ENCODE results near the gene RASAL1.
A peak's percentile ranks its signal among the peaks of the same experiment; 100 is the strongest.

The RASAL1 gene

DNA sequence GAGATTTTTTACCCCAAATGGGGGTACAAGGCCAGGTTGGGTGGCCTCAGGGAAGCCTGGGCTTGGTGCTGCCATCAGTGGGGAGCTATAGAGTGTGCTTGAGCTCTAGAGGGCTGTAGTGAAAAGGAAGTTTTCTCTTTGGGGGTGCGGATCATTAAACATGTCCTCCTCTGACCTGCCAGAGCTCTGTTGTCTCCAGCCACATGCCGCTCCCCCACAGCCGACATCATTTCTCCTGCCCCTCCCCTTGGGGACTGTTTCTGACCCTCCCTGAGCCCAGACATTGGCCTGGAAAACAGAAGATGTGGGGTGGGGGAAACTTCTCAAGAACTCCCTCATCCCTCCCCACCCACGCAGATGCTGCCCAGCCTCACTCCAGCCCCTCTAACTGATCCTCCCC, 53.7 kb downstream of the RASAL1 start:
- DNase-seq (ENCODE audit: insufficient read length, low spot score) (no peak), FAIRE-seq (no peak)

DNA sequence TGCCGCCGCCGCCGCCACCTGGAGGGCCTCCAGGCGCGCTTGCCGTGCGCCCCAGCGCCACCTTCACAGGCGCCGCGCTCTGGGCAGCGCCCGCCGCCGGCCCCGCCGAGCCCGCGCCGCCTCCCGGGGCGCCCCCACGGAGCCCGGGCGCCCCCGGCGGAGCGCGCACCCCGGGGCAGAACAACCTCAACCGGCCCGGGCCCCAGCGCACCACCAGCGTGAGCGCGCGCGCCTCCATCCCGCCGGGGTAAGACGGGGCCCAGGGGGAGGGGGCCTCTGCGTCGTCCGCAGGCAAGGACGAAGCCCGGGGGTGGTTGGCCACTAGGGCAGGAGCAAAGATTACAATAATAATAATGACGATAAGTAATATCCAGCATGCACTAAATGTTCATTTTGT, 57.7 kb downstream of the RASAL1 start:
- DNase-seq (ENCODE audit: insufficient read length, low spot score), result no peak
- FAIRE-seq, result no peak

DNA sequence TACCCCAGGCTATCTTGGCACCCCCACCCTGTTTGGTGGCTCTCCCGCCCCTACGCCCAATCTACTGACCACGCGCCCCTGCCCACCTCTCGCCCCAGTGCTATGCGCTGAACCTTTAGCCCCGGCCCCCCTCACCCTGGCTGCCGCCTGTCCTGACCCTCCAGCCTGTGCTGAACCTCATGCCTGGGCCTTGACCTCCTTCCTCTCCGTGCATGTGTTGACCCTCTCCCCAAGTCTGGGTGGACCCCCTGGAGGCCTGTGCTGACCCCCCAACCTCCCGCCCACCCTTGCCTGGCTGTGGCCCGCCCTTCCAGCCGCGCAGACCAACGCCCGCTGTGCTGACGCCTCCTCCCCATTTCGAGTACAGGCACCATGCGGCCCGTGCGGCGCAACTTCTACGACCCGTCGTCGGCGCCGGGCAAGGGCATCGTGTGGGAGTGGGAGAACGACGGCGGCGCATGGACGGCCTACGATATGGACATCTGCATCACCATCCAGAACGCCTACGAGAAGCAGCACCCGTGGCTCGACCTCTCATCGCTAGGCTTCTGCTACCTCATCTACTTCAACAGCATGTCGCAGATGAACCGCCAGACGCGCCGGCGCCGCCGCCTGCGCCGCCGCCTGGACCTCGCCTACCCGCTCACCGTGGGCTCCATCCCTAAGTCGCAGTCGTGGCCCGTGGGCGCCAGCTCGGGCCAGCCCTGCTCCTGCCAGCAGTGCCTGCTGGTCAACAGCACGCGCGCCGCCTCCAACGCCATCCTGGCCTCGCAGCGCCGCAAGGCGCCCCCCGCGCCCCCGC, 58.3 kb downstream of the RASAL1 start:
- FAIRE-seq (no peak), DNase-seq (ENCODE audit: insufficient read length, low spot score) (no peak)

DNA sequence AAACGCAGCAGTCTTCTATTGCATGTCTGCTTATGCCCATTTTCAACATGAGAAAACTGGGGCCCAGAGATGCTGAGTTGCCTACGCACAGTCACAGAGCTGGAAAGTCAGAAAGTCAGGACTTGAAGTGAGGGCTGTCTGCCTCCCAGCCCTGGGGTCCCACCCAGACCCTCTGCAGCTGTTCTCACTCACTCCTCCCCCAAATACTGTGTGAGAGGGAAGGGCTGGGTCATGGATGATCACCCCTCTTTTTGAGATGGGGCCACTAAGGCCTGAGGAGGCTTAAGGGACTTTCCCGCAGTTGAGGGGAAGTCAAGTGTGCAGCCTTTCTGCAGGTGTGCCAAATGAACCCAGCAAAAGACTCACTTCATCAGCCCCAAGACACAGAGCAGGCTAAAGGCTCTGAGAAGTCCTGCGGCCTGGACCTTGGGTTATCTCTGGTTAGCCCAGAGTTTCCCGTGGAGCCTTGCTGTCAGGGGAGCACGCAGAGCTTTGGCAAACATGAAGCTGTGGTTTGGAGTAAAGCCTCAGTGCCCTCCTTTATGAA, 60.4 kb downstream of the RASAL1 start:
- FAIRE-seq (no peak), DNase-seq (ENCODE audit: insufficient read length, low spot score) (no peak)

DNA sequence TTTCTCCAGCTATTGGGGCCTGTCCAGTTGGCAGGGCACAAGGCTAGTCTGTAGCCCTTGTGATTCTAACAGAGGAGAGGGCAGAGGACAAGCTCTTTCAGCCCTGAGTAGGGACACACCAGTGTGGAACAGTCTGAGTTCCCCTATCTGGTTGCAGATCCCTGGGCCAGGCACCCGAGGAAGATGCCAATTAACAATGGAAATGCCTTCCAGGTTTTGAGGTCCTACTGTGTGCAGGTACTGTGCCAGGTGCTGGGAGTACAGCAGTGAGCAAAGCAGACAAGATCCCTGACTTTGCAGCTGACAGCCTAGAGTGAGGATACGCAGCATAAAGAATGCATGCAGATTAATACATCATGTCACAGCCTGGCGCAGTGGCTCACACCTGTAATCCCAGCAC, 62.0 kb downstream of the RASAL1 start:
- FAIRE-seq (no peak), DNase-seq (ENCODE audit: insufficient read length, low spot score) (no peak)

DNA sequence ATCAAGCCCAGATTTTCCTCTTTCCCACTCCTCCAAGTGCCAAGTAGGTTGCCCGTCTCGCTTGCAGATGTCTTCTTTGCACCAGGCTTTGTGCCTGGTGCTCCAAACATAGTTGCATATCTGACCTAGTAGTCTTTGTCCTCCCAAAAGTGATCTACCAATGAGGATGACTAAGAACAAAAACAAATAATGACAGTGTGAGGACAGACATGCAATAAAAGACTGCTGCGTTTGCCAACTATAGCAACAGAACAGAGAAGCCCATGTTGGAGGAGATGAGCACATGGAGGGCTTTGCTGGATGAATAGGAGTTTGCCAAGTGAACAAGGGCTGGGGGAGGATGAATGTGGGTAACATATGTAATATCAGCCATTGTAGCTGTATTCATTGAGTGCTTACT, 63.4 kb downstream of the RASAL1 start:
- DNase-seq (ENCODE audit: insufficient read length, low spot score) (no peak), FAIRE-seq (no peak)

DNA sequence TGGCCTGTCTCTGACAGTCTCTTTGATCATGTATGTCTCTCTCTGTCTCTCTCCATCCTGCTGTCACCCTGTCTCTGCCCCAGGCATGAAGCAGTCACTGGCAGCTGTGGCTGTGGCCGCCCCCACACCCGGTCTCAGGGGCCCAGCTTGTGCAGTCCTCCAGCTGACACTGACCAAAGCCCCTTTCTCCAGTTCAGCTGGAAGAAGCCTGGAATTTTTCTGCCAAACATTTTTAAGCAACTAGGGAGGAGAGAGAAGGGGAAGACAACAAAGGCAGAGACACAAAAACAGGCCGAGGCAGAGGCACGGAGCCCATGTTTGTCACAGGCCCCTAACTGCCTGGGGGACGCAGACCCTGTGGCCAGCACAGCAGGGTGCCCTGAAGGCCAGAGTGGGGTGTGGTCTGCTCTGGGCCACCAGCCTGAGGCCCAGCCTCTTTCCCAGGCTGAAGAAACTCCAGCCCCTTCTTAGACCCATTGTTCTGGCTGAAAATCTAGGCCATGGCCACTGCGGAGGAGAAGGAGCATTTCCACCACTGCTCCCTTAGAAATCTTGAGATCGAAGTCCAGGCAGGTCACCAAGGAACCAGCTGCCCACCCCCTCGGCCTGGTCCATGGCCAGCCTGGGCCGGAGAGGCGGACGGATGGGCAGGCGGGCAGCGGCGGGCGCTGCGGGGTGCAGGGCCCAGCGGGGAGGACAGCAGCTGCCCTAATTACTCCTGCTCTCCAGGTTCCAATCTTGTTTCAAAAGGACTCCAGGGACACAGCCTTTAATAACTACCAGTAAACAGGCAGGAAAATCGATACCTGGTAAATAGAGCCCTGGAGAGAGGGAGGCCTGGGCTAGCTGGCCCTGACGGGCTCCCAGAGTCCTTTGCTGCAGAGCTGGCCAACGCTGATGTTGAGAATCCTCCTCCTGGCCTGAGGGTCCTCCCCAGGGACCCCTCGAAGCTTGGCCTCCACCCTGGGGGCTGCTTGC, 64.1 kb downstream of the RASAL1 start:
- DNase-seq (ENCODE audit: insufficient read length, low spot score) (no peak), FAIRE-seq (no peak)

DNA sequence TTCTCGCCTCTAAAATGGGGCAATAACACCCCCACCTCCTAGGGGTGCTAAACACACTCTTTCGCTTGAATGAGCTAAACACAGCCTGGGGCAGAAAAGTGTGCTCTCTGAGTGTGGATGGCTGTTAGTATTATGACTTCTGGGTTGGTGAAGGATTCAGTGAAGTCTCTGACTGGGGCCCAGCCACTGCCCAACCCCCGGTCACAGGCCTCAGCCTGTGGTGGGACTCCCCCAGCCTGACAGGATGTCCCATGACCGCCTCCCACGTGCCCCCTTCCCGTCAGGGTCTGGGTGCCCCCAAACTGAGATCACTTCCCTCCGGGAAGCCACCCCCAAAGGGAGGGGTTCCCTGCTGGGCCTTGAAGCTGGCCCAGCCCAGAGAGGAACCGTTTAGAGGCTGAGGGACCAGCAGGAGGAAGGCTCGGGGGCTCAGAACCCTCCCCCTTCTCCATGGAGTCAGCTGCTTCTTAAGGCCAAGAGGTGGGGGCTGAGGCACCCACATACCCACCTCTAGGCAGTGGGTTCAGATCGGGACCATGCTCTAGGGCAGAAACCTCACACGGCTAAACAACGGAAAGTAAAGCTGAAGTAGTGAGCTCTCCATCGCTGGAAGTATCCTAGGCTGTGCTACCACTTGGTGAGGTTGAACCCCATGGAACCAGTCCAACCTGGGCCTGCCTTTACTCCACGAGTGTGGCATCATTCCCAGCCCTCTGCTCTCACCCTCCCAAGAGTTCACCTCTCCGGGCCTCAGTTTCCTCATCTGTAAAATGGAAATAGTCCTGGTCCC, 65.2 kb downstream of the RASAL1 start:
- FAIRE-seq, result no peak
- DNase-seq (ENCODE audit: insufficient read length, low spot score), result no peak

DNA sequence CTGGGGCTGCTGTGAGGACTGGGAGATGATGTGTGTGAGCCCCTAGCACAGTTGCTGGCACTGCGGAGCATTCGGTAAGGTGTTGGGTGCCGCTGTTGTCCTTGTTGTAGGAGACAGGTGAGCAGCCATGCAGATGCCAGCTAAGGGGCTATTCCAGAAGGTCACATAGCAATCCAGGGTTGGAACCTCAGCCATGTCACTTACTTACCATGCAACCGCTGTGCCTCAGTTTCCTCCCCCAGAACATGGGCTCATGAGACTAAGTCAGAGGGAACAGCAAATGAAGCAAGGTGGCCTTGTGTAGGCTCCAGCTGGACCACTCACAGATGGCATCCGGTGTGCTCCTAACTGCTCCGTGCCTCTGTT, 65.8 kb downstream of the RASAL1 start:
- DNase-seq (ENCODE audit: insufficient read length, low spot score), result no peak
- no peak for FAIRE-seq

DNA sequence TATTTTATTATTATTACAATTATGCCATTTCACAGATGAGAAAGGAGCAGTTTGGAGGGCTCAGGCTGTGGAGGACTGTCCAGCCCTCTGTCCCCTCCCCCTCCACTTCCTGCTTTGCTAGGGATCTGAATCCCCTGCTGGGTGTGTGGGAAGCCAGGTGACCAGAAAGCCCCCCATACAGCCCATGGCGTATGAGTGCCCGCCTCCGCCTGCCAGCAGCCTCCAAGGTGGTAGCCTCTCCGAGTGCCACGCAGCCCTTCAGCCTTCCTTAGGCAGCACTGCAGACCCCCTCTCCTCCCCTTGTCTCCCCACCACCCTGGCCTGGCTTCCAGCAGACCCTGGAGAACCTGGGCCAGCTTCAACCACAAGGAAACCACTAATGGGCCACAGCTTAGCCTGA, 66.4 kb downstream of the RASAL1 start:
- DNase-seq (ENCODE audit: insufficient read length, low spot score), result no peak
- FAIRE-seq, result no peak

DNA sequence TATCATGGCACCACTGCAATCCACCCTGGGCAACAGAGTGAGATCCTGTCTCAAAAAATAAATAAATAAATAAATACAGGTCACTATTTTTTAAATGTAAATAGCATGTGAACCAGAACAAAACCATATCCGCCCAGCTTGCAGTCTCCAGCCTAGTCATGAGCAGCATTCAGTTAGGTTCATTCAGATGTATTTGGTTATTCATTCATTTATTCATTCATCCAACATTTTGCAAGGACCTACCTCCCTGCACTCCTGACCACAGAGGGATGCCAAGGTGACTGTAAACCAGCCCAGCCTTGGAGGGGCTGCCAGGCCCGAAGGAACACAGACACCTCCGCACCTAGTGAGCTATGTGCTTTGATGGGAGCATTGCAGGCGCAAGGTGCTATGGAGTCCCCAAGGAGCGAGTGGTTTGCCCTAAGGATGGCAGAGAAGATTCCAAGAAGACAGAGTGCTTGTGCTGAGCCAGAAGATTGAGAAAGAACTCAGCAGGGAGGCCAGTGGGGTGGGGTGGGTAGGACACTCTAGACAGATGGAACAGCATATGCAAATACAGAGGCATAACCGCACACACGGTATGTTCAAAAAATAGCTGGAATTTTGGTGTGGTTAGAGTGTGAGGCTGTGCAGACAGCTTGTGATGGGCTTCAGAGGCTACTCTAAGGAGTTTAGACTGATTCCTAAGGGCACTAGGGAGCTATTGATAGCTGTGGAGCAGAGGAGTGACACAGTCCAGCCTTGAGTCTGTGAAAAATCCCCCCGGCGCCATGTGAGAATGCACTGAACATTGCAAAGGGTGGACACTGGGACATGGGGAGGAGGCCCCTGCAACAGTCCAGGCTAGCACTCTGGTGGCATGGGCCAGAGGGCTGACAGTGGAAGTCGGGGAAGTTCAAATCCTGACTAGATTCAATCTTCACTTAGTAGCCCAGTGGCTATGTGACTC, 67.3 kb downstream of the RASAL1 start:
- DNase-seq (ENCODE audit: insufficient read length, low spot score) (no peak), FAIRE-seq (no peak)

DNA sequence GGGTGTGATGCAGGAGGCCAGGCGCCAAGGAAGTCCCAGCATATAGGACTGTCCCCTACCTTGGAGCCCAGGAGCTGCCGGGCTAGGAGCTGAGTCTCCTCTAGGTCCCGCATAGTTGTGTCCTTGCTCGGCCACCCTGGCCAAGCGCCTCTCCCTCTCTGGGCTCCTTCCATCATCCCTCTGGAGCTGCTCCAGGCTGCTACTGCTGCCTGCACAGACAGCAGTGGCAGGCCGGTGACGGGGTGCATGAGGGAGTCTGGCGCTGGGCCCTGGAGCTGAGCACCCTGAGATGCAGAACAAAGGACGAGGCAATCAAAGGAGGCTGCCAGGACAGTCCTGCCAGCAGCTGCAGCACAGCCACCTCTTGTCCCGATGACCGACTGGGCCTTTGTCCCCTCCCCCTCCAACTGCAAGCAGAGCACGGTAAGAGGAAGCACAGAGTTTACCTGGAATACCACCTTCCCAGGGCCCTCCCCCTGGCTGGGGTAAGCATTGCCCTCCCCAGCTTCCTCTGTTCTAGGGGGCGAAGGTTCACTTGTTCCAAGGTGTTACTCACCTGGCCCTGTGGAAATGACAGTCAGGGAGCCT, 68.7 kb downstream of the RASAL1 start:
- no peak for DNase-seq (ENCODE audit: insufficient read length, low spot score)
- no peak for FAIRE-seq

DNA sequence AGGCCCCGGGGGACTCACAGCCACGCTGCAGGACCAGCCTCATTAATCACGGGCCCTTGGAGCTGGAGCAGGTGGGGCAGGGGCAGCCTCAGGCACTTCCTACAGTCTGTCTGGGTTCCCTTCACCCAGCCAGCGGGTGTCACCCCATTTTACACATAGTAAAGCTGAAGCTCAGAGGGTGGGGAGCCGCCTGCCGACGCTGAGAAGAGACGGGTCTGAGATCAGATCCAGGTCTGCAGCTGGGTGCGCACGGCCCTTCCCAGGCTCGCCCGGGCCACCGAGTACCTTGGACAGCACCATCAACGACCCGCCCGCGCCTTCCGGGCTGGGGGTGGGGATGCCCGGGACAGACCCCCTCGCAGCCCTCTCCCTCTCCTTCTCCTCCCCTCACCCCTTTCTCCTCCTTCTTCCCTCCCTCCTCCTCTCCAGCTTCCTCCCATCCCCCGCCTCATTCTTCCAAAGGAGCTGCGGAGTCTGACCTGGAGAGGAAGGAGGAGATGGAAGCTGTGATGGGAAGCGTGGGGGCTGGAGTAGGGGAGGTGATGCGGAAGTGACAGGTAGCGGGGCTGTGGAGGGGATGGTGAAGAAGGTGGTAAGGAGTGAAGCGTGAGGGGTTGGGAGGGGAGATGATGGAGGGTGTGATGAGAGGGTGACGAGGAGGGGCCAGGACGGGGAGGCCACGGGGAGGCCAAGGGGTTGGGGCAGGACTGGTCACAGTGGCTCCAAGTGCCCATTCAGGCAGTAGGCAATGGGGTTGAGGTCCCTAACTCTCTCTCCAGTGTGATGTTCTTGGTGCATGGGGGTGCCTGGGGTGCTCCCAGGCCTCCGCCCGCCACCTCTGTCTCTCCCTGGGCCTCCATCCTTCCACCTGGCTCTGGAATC, 70.2 kb downstream of the RASAL1 start:
- FAIRE-seq, result no peak
- peak; percentile 26 for DNase-seq (ENCODE audit: insufficient read length, low spot score)

DNA sequence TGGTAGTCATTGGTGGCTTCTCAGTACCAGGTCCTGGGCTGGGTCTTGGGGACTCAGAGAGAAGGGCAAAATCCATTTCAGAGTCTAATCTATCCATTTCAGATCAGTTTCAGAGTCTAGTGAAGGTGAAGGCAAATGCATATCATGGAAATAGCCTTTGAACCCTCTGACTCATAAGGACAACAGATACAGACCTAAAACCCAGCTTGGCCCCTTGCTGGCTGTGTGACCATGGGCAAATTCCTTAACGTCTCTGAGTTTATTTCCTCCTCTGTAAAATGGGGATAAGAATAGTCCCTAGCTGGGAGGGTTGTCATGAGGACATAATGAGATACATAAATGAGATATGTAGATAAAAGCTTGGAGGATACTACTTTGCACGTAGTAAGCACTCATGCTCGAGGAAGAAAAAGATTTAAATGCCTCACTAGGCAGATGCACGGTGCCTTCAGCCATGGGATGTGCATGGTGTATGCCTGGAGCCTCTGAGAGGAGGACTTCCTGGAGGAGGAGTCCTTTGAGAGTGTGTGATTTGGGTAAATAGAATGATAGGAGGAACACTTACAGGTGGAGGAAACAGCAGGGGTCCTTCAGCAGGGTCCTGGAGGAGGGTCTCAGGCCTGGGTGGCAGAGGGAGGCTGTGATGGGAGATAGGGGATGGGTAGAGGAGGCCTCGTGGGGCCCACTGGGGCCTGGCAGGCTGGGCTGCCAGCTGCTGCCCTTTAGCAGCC, 71.0 kb downstream of the RASAL1 start:
- FAIRE-seq (no peak), DNase-seq (ENCODE audit: insufficient read length, low spot score) (no peak)

DNA sequence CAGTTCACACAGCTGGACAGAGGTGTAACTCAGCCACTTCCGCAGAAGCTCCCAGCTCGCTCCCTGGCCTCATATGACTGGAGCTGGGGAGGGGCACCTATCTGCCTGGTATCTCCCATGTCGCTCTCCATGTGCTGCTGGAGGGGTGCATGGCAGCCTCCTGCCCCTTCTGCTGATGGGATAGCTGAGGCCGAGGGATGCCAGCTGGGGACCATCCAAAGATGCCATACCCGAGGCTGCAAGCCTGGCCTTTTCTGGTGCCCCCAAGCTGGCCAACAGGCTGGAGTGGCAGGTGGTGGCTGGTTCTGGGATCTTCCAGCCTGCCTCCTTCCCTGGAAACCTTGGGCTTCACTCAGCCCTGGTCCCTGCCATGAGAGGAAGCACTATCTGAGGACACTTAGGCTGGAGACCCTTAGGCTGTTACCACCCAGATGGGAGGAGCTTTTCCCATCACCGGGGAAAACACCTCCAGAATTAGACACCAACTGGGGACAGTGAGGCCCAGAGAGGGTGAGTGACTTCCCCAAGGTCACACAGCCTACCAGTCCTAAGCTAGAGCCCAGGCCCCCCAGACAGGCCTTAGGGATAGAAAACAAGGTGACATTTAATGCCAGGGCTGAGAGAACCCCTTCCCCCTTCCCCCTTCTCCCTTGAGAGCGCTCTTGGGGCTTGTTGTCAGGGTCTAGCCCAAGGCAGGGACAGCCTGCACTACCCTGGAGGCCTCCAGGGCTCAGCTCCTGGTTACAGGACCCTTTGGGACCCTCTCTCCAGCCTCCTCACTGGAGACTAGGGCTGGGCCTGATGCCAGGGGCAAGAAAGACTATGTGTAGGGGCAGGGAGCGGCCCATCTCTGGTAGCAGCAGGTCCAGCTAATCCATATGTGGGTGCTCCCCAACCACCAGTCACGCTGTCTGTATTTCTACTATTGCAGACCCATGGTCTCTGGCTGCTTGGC, 71.9 kb downstream of the RASAL1 start:
- FAIRE-seq (no peak), DNase-seq (ENCODE audit: insufficient read length, low spot score) (no peak)

Measured in HTR-8/SVneo (cell line).